ENCODE results near the gene SEPTIN6. TPM values are rescaled to one million over a fixed set of nuclear protein-coding genes. Genes with fewer than 3 reads are reported as not detected.

The SEPTIN6 gene
- total RNA-seq, 1 experiment from 2014 or later = 61.5 TPM

GRCh38 chrX:119673336-119673735 is 19.6 kb downstream of the SEPTIN6 start:
- peaks cover 3% of the 10 kb centered on the region for H3K36me3 ChIP-seq (ENCODE audit: insufficient read depth, low read length, poor library complexity, severe bottlenecking)
- no peak overlapping the region for H3K4me3 ChIP-seq (ENCODE audit: low read depth, low read length, poor library complexity, severe bottlenecking)
- DNase-seq (ENCODE audit: low spot score) = no peak
- intact Hi-C loops (cut with micrococcal nuclease; ENCODE audit: unreplicated experiment) = no loop called here
- no peak for TF ChIP-seq EZH2 (IDR thresholded peaks at IDR 0.05; ENCODE audit: borderline replicate concordance, low read depth, low read length, poor library complexity, severe bottlenecking)
- H3K27ac ChIP-seq (ENCODE audit: low read depth, low read length, poor library complexity, severe bottlenecking) = no peak overlapping the region
- no peaks in the 10 kb centered on the region for H3K27me3 ChIP-seq (replicated peaks; ENCODE audit: insufficient read depth, low read depth, low read length, poor library complexity)
- no TSS peak for BruUV-seq (replicated peaks)
- POLR2A ChIA-PET (ENCODE audit: low non-redundant PET) = no interaction called here
- H3K9me3 ChIP-seq (ENCODE audit: low read depth, low read length, poor library complexity, severe bottlenecking) = no peaks in the 10 kb centered on the region
- peaks cover 15% of the 10 kb centered on the region for H3K4me1 ChIP-seq (ENCODE audit: insufficient read depth, low read length, poor library complexity, severe bottlenecking)
- CTCF ChIA-PET = no interaction called here

- no peak for DNase-seq (ENCODE audit: low spot score)
- BruUV-seq (replicated peaks) = no TSS peak
- intact Hi-C loops (cut with micrococcal nuclease; ENCODE audit: unreplicated experiment) = no loop called here
- Histone ChIP-seq H3K36me3 (ENCODE audit: insufficient read depth, low read length, poor library complexity, severe bottlenecking) (peaks cover 3% of the 10 kb centered on the region), H3K27ac (ENCODE audit: low read depth, low read length, poor library complexity, severe bottlenecking) (no peak overlapping the region), H3K9me3 (ENCODE audit: low read depth, low read length, poor library complexity, severe bottlenecking) (no peaks in the 10 kb centered on the region), H3K4me3 (ENCODE audit: low read depth, low read length, poor library complexity, severe bottlenecking) (no peak overlapping the region), H3K27me3 (replicated peaks; ENCODE audit: insufficient read depth, low read depth, low read length, poor library complexity) (no peaks in the 10 kb centered on the region), H3K4me1 (ENCODE audit: insufficient read depth, low read length, poor library complexity, severe bottlenecking) (peaks cover 15% of the 10 kb centered on the region)
- CTCF ChIA-PET = no interaction called here
- TF ChIP-seq EZH2 (IDR thresholded peaks at IDR 0.05; ENCODE audit: borderline replicate concordance, low read depth, low read length, poor library complexity, severe bottlenecking) (no peak), CTCF (conservative IDR thresholded peaks at IDR 0.05; ENCODE audit: low read depth, low read length) (no peak)
- POLR2A ChIA-PET (ENCODE audit: low non-redundant PET) = interaction anchor here (0.5 kb wide), 1 partner anchor 44 kb away, joined by 4 read pairs; no protein-coding TSS in a partner anchor
Measured at GRCh38 chrX:119672426-119672825, 20.5 kb downstream of the SEPTIN6 start.

- ChIA-PET CTCF (no interaction called here), POLR2A (ENCODE audit: low non-redundant PET) (no interaction called here)
- peaks cover 20% of the 10 kb centered on the region for H3K4me1 ChIP-seq (ENCODE audit: insufficient read depth, low read length, poor library complexity, severe bottlenecking)
- no peak overlapping the region for H3K27ac ChIP-seq (ENCODE audit: low read depth, low read length, poor library complexity, severe bottlenecking)
- no TSS peak for BruUV-seq (replicated peaks)
- no peak overlapping the region for H3K4me3 ChIP-seq (ENCODE audit: low read depth, low read length, poor library complexity, severe bottlenecking)
- peaks cover 2% of the 10 kb centered on the region for H3K36me3 ChIP-seq (ENCODE audit: insufficient read depth, low read length, poor library complexity, severe bottlenecking)
- H3K27me3 ChIP-seq (replicated peaks; ENCODE audit: insufficient read depth, low read depth, low read length, poor library complexity) = no peaks in the 10 kb centered on the region
- intact Hi-C loops (cut with micrococcal nuclease; ENCODE audit: unreplicated experiment) = no loop called here
- TF ChIP-seq EZH2 (IDR thresholded peaks at IDR 0.05; ENCODE audit: borderline replicate concordance, low read depth, low read length, poor library complexity, severe bottlenecking) = no peak
- no peak for TF ChIP-seq CTCF (conservative IDR thresholded peaks at IDR 0.05; ENCODE audit: low read depth, low read length)
- no peak for DNase-seq (ENCODE audit: low spot score)
- no peaks in the 10 kb centered on the region for H3K9me3 ChIP-seq (ENCODE audit: low read depth, low read length, poor library complexity, severe bottlenecking)
Measured at GRCh38 chrX:119669424-119670037, 23.4 kb downstream of the SEPTIN6 start.

Data from A673 (cell line).